GM12878 (cell line): Measurements from ENCODE around the gene KANSL3. TPM values are rescaled to one million over a fixed set of nuclear protein-coding genes. Genes with fewer than 3 reads are reported as not detected.

Source experiments
- BCL11A ChIP-seq: IDR thresholded peaks from 2 replicates; pipeline ENCODE4 v1.6.1; 2011; ENCODE audit warnings: low read depth, low read length
- DPF2 ChIP-seq: fragments of 450-650 bp; IDR thresholded peaks from 2 replicates; pipeline ENCODE4 v1.6.1; 2017; ENCODE audit warnings: mild to moderate bottlenecking
- FOS ChIP-seq: IDR thresholded peaks from 3 replicates; pipeline ENCODE4 v1.6.1; 2011; ENCODE audit warnings: borderline replicate concordance; ENCODE audit not compliant: insufficient read length; ENCODE audit errors: extremely low read depth
- JUND ChIP-seq: IDR thresholded peaks from 2 replicates; pipeline ENCODE4 v1.6.1; 2012; ENCODE audit warnings: low read depth, mild to moderate bottlenecking, low read length, improper control_type of control experiment, moderate library complexity
- MEF2B ChIP-seq: fragments of 450-650 bp; IDR thresholded peaks from 2 replicates; pipeline ENCODE4 v1.6.1; 2018; ENCODE audit warnings: mild to moderate bottlenecking, moderate library complexity; ENCODE audit not compliant: partially characterized antibody, poor library complexity, severe bottlenecking
- NFYA ChIP-seq: IDR thresholded peaks from 2 replicates; pipeline ENCODE4 v1.6.1; 2011; ENCODE audit warnings: low read depth, mild to moderate bottlenecking, low read length, improper control_type of control experiment, borderline replicate concordance
- PKNOX1 ChIP-seq: fragments of 450-650 bp; IDR thresholded peaks from 2 replicates; pipeline ENCODE4 v1.6.1; 2016; ENCODE audit warnings: mild to moderate bottlenecking
- PRDM15 ChIP-seq: fragments of 450-650 bp; formaldehyde crosslinking; IDR thresholded peaks from 2 replicates; pipeline ENCODE4 v1.4.0; 2020; ENCODE audit warnings: mild to moderate bottlenecking, moderate library complexity
- SMC3 ChIP-seq: IDR thresholded peaks from 2 replicates; pipeline ENCODE4 v1.6.1; 2011; ENCODE audit warnings: low read length, improper control_type of control experiment, borderline replicate concordance
- TCF3 ChIP-seq: IDR thresholded peaks from 2 replicates; pipeline ENCODE4 v1.6.1; 2012; ENCODE audit warnings: low read depth, mild to moderate bottlenecking, low read length, borderline replicate concordance; ENCODE audit not compliant: insufficient read depth
- TCF7 ChIP-seq: IDR thresholded peaks from 2 replicates; pipeline ENCODE4 v1.6.1; 2014; ENCODE audit warnings: antibody characterized with exemption, borderline replicate concordance
- polyA plus RNA-seq, 11 experiments: library from polyadenylated mRNA; depleted of rRNA in 4 of 11; unstranded in 6 of 11; stranded (reverse) in 5 of 11; fragments of >200 nt; fragmentation: Nextera tagmentation in 4 of 11; fragmentation: Illumina TruSeq in 1 of 11; extraction: Ambion mirVana in 4 of 11; extraction: Trizol in 1 of 11; gene quantifications; 1 replicate in 1 of 11; 2 replicates in 10 of 11; pipeline versions ENCODE4 v1.2.1 to v1.2.3, GENCODE V29; 2011 to 2016; ENCODE audit warnings: inconsistent platforms in 2 of 11, missing spikeins in 2 of 11, low read depth in 1 of 11
- total RNA-seq, 4 experiments: library from RNA; depleted of rRNA in 3 of 4; stranded (reverse); fragments of >200 nt in 3 of 4; fragmentation: Illumina TruSeq in 1 of 4; extraction: Trizol in 1 of 4; gene quantifications; 2 replicates each; pipeline versions ENCODE4 v1.2.1 to v1.2.3, GENCODE V29; 2013 to 2021
- TF ChIP-seq, protein P1 (sequence below): fragments of 450-650 bp; IDR thresholded peaks from 2 replicates; pipeline ENCODE4 v1.6.1; 2018; ENCODE audit warnings: mild to moderate bottlenecking, low read depth, moderate library complexity; ENCODE audit not compliant: partially characterized antibody
- TF ChIP-seq, protein P2 (sequence below): IDR thresholded peaks from 2 replicates; pipeline ENCODE4 v1.6.1; 2011; ENCODE audit warnings: low read depth, low read length, improper control_type of control experiment, borderline replicate concordance
- TF ChIP-seq, protein P3 (sequence below): IDR thresholded peaks from 2 replicates; pipeline ENCODE4 v1.6.1; 2011; ENCODE audit warnings: mild to moderate bottlenecking, low read depth, low read length, moderate library complexity; ENCODE audit not compliant: insufficient replicate concordance

KANSL3 gene
- total and polyA plus RNA-seq, 10 of the 15 experiments (the other 5 are each of a cell fraction or from before 2014, with no cell fraction given) = 5.6 to 25.9 (median 16.7) TPM

GRCh38 chr2:96594282-96594681 lies 43.8 kb downstream of the KANSL3 start (continued):
- TF ChIP-seq PRDM15 (CRISPR knock-in tag) (no peak), PKNOX1 (no peak), JUND (no peak), MEF2B (no peak), DPF2 (no peak), NFYA (no peak), TCF7 (no peak), TCF3 (no peak), BCL11A (no peak), FOS (no peak), SMC3 (no peak)
- TF ChIP-seq, protein P1, sequence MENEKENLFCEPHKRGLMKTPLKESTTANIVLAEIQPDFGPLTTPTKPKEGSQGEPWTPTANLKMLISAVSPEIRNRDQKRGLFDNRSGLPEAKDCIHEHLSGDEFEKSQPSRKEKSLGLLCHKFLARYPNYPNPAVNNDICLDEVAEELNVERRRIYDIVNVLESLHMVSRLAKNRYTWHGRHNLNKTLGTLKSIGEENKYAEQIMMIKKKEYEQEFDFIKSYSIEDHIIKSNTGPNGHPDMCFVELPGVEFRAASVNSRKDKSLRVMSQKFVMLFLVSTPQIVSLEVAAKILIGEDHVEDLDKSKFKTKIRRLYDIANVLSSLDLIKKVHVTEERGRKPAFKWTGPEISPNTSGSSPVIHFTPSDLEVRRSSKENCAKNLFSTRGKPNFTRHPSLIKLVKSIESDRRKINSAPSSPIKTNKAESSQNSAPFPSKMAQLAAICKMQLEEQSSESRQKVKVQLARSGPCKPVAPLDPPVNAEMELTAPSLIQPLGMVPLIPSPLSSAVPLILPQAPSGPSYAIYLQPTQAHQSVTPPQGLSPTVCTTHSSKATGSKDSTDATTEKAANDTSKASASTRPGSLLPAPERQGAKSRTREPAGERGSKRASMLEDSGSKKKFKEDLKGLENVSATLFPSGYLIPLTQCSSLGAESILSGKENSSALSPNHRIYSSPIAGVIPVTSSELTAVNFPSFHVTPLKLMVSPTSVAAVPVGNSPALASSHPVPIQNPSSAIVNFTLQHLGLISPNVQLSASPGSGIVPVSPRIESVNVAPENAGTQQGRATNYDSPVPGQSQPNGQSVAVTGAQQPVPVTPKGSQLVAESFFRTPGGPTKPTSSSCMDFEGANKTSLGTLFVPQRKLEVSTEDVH = no peak
- TF ChIP-seq, protein P2, sequence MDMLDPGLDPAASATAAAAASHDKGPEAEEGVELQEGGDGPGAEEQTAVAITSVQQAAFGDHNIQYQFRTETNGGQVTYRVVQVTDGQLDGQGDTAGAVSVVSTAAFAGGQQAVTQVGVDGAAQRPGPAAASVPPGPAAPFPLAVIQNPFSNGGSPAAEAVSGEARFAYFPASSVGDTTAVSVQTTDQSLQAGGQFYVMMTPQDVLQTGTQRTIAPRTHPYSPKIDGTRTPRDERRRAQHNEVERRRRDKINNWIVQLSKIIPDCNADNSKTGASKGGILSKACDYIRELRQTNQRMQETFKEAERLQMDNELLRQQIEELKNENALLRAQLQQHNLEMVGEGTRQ = no peak
- TF ChIP-seq, protein P3, sequence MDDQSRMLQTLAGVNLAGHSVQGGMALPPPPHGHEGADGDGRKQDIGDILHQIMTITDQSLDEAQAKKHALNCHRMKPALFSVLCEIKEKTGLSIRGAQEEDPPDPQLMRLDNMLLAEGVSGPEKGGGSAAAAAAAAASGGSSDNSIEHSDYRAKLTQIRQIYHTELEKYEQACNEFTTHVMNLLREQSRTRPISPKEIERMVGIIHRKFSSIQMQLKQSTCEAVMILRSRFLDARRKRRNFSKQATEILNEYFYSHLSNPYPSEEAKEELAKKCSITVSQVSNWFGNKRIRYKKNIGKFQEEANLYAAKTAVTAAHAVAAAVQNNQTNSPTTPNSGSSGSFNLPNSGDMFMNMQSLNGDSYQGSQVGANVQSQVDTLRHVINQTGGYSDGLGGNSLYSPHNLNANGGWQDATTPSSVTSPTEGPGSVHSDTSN = no peak
